HCT116 (cell line): ENCODE data around the gene ATF5. TPM values are rescaled to one million over a fixed set of nuclear protein-coding genes. Genes with fewer than 3 reads are reported as not detected.

Experiments used
- ATAC-seq: fragments of 200-7000 bp; cut with Tn5 transposase; 2 replicates; pipeline ENCODE4 v1.9.1; 2020; ENCODE audit warnings: mild to moderate bottlenecking, moderate library complexity
- BruUV-seq: library from RNA; stranded (reverse); fragments of 400-500 nt; replicated peaks from 2 replicates; lab custom pipeline; 2021; lab: Mats Ljungman, UMichigan
- CTCF ChIA-PET: fragments of 300-600 bp; sonication (Branson Sonifier 250); formaldehyde crosslinking; loops from one replicate; lab custom pipeline; 2021; ENCODE audit warnings: antibody characterized with exemption; lab: Charles Lee
- POLR2A ChIA-PET: fragments of 300-600, 350-600 bp; sonication (Branson Sonifier 250); formaldehyde crosslinking; loops from one replicate; lab custom pipeline; 2021; ENCODE audit warnings: antibody characterized with exemption; lab: Charles Lee
- RAD21 ChIA-PET, 2 experiments: fragments of 300-600 bp; sonication (Branson Sonifier 250); formaldehyde crosslinking; loops; one replicate each; lab custom pipeline; 2023; ENCODE audit warnings: low total read pairs in 2 of 2; ENCODE audit not compliant: uncharacterized antibody in 2 of 2, unreplicated experiment in 2 of 2, low non-redundant PET in 1 of 2; lab: Charles Lee
- DNase-seq: peaks from one replicate; pipeline ENCODE4 v3.0.0-alpha.2; 2010; ENCODE audit warnings: low read depth, low spot score
- H2AFZ ChIP-seq: fragments of 200-600 bp; shearing (Covaris generic), sonication (generic); 2 replicates; pipeline ENCODE4 v1.6.1; 2017; ENCODE audit warnings: low read depth, mixed run types, mixed read lengths, antibody characterized with exemption, low read length; ENCODE audit not compliant: poor library complexity, severe bottlenecking
- H3K27ac ChIP-seq: 2 replicates; pipeline ENCODE4 v1.5.1; 2012; ENCODE audit warnings: low read depth, low read length
- H3K27me3 ChIP-seq: fragments of 200-600 bp; sonication (generic); 2 replicates; pipeline ENCODE4 v1.6.1; 2016; ENCODE audit warnings: mixed run types, low read length, mixed read lengths; ENCODE audit not compliant: insufficient read depth
- H3K36me3 ChIP-seq, 2 experiments: fragments of 200-500 bp in 1 of 2; fragments of 200-600 bp in 1 of 2; sonication (Bioruptor generic) in 1 of 2; sonication (generic) in 1 of 2; 2 replicates each; pipeline versions ENCODE4 v1.5.1 to v1.6.1; 2014 to 2016; ENCODE audit warnings: low read length in 2 of 2, inconsistent platforms in 1 of 2, mixed read lengths in 1 of 2, mixed run types in 1 of 2; ENCODE audit not compliant: insufficient read depth in 2 of 2, control insufficient read depth in 1 of 2
- H3K4me1 ChIP-seq, 2 experiments: fragments of 200-600 bp in 1 of 2; sonication (generic) in 1 of 2; 2 replicates each; pipeline versions ENCODE4 v1.5.1 to v1.6.1; 2012 to 2017; ENCODE audit warnings: low read length in 2 of 2, inconsistent platforms in 1 of 2, mild to moderate bottlenecking in 1 of 2, mixed read lengths in 1 of 2, mixed run types in 1 of 2, moderate library complexity in 1 of 2; ENCODE audit not compliant: insufficient read depth in 2 of 2, control insufficient read depth in 1 of 2
- H3K4me2 ChIP-seq: fragments of 200-600 bp; sonication (generic); 2 replicates; pipeline ENCODE4 v1.6.1; 2017; ENCODE audit warnings: mixed run types, low read length, mixed read lengths
- H3K4me3 ChIP-seq, 2 experiments: fragments of 200-600 bp in 1 of 2; sonication (generic) in 1 of 2; replicated peaks in 1 of 2; 2 replicates each; pipeline ENCODE4 v1.5.1; 2011 to 2016; ENCODE audit warnings: low read length in 2 of 2, control low read depth in 1 of 2, low read depth in 1 of 2, mild to moderate bottlenecking in 1 of 2, mixed read lengths in 1 of 2, mixed run types in 1 of 2
- H3K79me2 ChIP-seq: fragments of 200-600 bp; sonication (generic); 2 replicates; pipeline ENCODE4 v1.6.1; 2017; ENCODE audit warnings: mild to moderate bottlenecking, mixed run types, low read length, moderate library complexity, mixed read lengths; ENCODE audit not compliant: insufficient read depth
- H3K9ac ChIP-seq: fragments of 200-600 bp; sonication (generic); 2 replicates; pipeline ENCODE4 v1.6.1; 2016; ENCODE audit warnings: low read length, mixed read lengths
- H3K9me2 ChIP-seq: fragments of 200-600 bp; sonication (generic), shearing (Covaris generic); 2 replicates; pipeline ENCODE4 v1.6.1; 2017; ENCODE audit warnings: mixed run types, mild to moderate bottlenecking, moderate library complexity; ENCODE audit not compliant: insufficient read depth
- H3K9me3 ChIP-seq, 2 experiments: fragments of 200-500 bp in 1 of 2; fragments of 200-600 bp in 1 of 2; sonication (Bioruptor generic) in 1 of 2; sonication (generic) in 1 of 2; 2 replicates each; pipeline ENCODE4 v1.6.1; 2014 to 2017; ENCODE audit warnings: low read length in 2 of 2, mixed read lengths in 2 of 2, inconsistent platforms in 1 of 2, low read depth in 1 of 2, mild to moderate bottlenecking in 1 of 2, mixed run types in 1 of 2, moderate library complexity in 1 of 2; ENCODE audit not compliant: control insufficient read depth in 1 of 2, insufficient read depth in 1 of 2
- H4K20me1 ChIP-seq: fragments of 200-600 bp; sonication (generic), shearing (Covaris generic); 2 replicates; pipeline ENCODE4 v1.6.1; 2017; ENCODE audit warnings: mixed run types, mild to moderate bottlenecking, moderate library complexity; ENCODE audit not compliant: insufficient read depth
- CTCF ChIP-seq, 3 experiments: fragments of 200-600 bp in 1 of 3; sonication (generic) in 1 of 3; IDR thresholded peaks in 2 of 3; conservative IDR thresholded peaks in 1 of 3; 2 replicates each; pipeline ENCODE4 v1.5.1; 2012 to 2017; ENCODE audit warnings: low read depth in 2 of 3, low read length in 2 of 3, antibody characterized with exemption in 1 of 3, borderline replicate concordance in 1 of 3, control low read depth in 1 of 3, mild to moderate bottlenecking in 1 of 3, mixed read lengths in 1 of 3, mixed run types in 1 of 3, moderate library complexity in 1 of 3; ENCODE audit not compliant: insufficient read depth in 1 of 3
- ELF1 ChIP-seq: IDR thresholded peaks from 2 replicates; pipeline ENCODE4 v1.6.1; 2012; ENCODE audit warnings: low read depth, borderline replicate concordance
- EZH2 ChIP-seq: fragments of 200-600 bp; sonication (generic); IDR thresholded peaks from 2 replicates; pipeline ENCODE4 v1.6.1; 2017; ENCODE audit warnings: antibody characterized with exemption, mixed run types
- EZH2phosphoT487 ChIP-seq: fragments of 200-600 bp; IDR thresholded peaks from 2 replicates; pipeline ENCODE4 v1.6.1; 2018; ENCODE audit warnings: antibody characterized with exemption, borderline replicate concordance
- JUND ChIP-seq: IDR thresholded peaks from 2 replicates; pipeline ENCODE4 v1.6.1; 2012
- MAX ChIP-seq: IDR thresholded peaks from 2 replicates; pipeline ENCODE4 v1.6.1; 2012
- POLR2A ChIP-seq: IDR thresholded peaks from 2 replicates; pipeline ENCODE4 v1.7.0; 2011; ENCODE audit warnings: borderline replicate concordance; ENCODE audit not compliant: insufficient read depth, insufficient read length; ENCODE audit errors: extremely low read depth
- POLR2AphosphoS5 ChIP-seq: IDR thresholded peaks from 2 replicates; pipeline ENCODE4 v1.6.1; 2011; ENCODE audit warnings: mild to moderate bottlenecking, low read depth, low read length, moderate library complexity
- RAD21 ChIP-seq: IDR thresholded peaks from 2 replicates; pipeline ENCODE4 v1.6.1; 2012; ENCODE audit warnings: low read depth, mild to moderate bottlenecking
- REST ChIP-seq: IDR thresholded peaks from 2 replicates; pipeline ENCODE4 v1.6.1; 2012; ENCODE audit warnings: low read depth
- SP1 ChIP-seq: IDR thresholded peaks from 2 replicates; pipeline ENCODE4 v1.6.1; 2012; ENCODE audit warnings: low read depth
- TCF7L2 ChIP-seq: IDR thresholded peaks from 2 replicates; pipeline ENCODE4 v1.7.0; 2011; ENCODE audit warnings: borderline replicate concordance, inconsistent platforms; ENCODE audit not compliant: insufficient read depth, insufficient read length; ENCODE audit errors: extremely low read depth
- YY1 ChIP-seq: IDR thresholded peaks from 2 replicates; pipeline ENCODE4 v1.6.1; 2011; ENCODE audit warnings: low read length, low read depth, moderate library complexity, mild to moderate bottlenecking; ENCODE audit not compliant: insufficient replicate concordance; ENCODE audit errors: extremely low read depth
- intact Hi-C: fragments of 100-400 bp; cut with micrococcal nuclease; formaldehyde crosslinking; loops from 2 replicates; pipeline ENCODE4 v1.10.0; 2022
- total RNA-seq: library from RNA; stranded (reverse); gene quantifications from one replicate; pipeline ENCODE4 v1.2.1, GENCODE V29; 2021; ENCODE audit not compliant: unreplicated experiment

The ATF5 gene
- total RNA-seq, 1 experiment from 2014 or later: 28.2 TPM

DNA sequence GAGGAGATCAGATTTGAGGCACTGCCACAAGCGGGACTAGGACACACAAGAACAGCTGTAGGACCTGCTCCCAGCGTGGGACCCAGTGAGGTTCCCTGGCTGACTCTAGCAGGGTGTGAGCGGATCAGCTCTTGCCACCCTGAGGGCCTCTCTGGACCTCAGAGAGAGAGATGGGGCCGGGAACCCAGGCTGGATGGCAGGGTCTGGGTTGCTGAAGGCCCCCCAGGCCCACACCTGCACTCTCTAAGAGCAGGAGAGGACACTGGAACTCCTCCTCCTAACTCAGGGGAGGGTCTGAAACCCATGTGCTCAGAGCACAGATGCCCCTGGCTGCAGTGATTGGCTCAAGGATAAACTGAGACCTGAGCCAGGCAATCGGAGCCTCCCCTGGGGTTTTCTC, 18.8 kb upstream of the ATF5 start (continued):
- TF ChIP-seq JUND (no peak), EZH2phosphoT487 (no peak), ELF1 (no peak)

DNA sequence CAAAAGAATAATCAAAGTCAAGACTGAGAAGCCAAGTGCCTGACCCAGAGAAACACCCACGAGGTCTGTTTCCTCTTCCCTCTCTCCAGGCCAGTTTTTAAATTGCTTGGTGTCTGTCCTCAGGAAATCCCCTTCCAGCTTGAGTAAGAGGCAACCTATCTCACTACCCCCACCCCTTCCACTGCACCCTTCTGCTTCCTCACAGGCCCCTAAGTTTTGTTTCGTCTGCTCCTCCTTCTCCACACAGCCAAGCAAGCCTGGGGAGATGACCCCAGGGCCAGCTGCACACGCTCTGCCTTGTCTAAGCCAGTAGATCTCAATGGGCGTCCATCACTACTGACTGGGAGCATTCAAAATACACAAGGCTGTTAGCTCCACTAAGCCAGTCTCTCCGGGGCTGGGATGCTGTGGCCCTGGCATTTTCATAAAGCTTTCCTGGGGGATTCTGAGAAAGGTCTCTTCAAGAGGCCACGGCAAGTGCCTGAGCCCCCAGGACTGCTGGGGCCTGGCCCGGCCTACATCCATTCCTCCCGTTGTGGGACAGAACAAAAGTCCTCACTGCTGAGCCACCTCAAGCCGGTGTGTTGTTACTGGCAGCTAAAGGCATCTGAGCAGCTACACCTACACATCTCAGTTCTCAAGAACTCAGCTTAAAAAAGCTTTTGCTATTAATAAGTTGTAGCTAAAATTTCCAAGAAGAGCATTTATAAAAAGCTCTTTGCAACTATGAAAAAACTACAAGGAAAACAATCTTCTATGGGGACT, 17.4 kb upstream of the ATF5 start:
- no peak overlapping the region for H2AFZ ChIP-seq
- H3K27me3 ChIP-seq: no peaks in the 10 kb centered on the region
- ATAC-seq: no peak
- H3K4me1 ChIP-seq: no peaks in the 10 kb centered on the region
- intact Hi-C loops: no loop called here
- H3K79me2 ChIP-seq: peaks cover 73% of the 10 kb centered on the region
- TF ChIP-seq POLR2A (no peak), EZH2 (no peak), YY1 (no peak), CTCF (IDR thresholded peaks at IDR 0.05 in 2 of 3, conservative IDR thresholded peaks at IDR 0.05 in 1 of 3; ENCODE audit: borderline replicate concordance in 1 of 3, insufficient read depth in 1 of 3, low read depth in 2 of 3, low read length in 2 of 3) (no peak), EZH2phosphoT487 (no peak), ELF1 (no peak), MAX (no peak), RAD21 (no peak), SP1 (no peak), REST (no peak), TCF7L2 (no peak), POLR2AphosphoS5 (no peak)
- no peaks in the 10 kb centered on the region for H3K9me2 ChIP-seq
- no peaks in the 10 kb centered on the region for H3K9me3 ChIP-seq
- no peak overlapping the region for H3K27ac ChIP-seq
- no peak overlapping the region for H3K4me3 ChIP-seq
- POLR2A ChIA-PET: no interaction called here
- CTCF ChIA-PET: interaction anchor here (0.7 kb wide), 1 partner anchor 106 kb away, joined by 3 read pairs; no protein-coding TSS in a partner anchor
- peaks cover 35 to 60% of the 10 kb centered on the region in 2 experiments for H3K36me3 ChIP-seq
- RAD21 ChIA-PET: no interaction called here
- H3K4me2 ChIP-seq: no peak overlapping the region
- no peaks in the 10 kb centered on the region for H4K20me1 ChIP-seq
- BruUV-seq: no TSS peak
- no peak overlapping the region for H3K9ac ChIP-seq
- DNase-seq: no peak
